Activated T-cell treated with anti-CD3 and anti-CD28 coated beads, Interleukin-2, amount 50 U/mL, for 48 hours (primary cell): ENCODE measurements around the gene G3BP2.
A peak's percentile ranks its signal among the peaks of the same experiment; 100 is the strongest.

ENCODE experiments used
- DNase-seq, 2 experiments: peaks; one replicate each; pipeline ENCODE4 v3.0.0-alpha.2; 2020

G3BP2 gene

GRCh38 chr4:75637176-75637575, 36.0 kb downstream of the G3BP2 start:
- no peak for DNase-seq

- DNase-seq, result no peak
These were observed 38.3 kb downstream of the G3BP2 start for GRCh38 chr4:75634951-75635350.

GRCh38 chr4:75634281-75634680, 38.9 kb downstream of the G3BP2 start:
- DNase-seq, result no peak

GRCh38 chr4:75633846-75634245, 39.4 kb downstream of the G3BP2 start:
- DNase-seq, result no peak

- DNase-seq, result no peak
These were observed 42.3 kb downstream of the G3BP2 start for GRCh38 chr4:75630937-75631329.

- peak; percentile 92 to 93 for DNase-seq
These were observed 42.9 kb downstream of the G3BP2 start, which contains the start of gene CDKL2 for GRCh38 chr4:75630174-75630936. CDKL2 (minus strand) TSS chr4:75630528; CDS start chr4:75625988, 4,540 bp downstream.

GRCh38 chr4:75629239-75629638, 44.0 kb downstream of the G3BP2 start:
- no peak for DNase-seq

- DNase-seq, result no peak
These were observed 50.2 kb downstream of the G3BP2 start for GRCh38 chr4:75623026-75623425.

- no peak for DNase-seq
These were observed 51.5 kb downstream of the G3BP2 start for GRCh38 chr4:75621715-75622114.

GRCh38 chr4:75612306-75612705, 60.9 kb downstream of the G3BP2 start:
- no peak for DNase-seq

- DNase-seq, result no peak
These were observed 67.3 kb downstream of the G3BP2 start for GRCh38 chr4:75605928-75606327.

- no peak for DNase-seq
These were observed 73.6 kb downstream of the G3BP2 start for GRCh38 chr4:75599647-75600046.

- DNase-seq, result no peak
These were observed 74.8 kb downstream of the G3BP2 start for GRCh38 chr4:75598390-75598789.

GRCh38 chr4:75596061-75596460, 77.2 kb downstream of the G3BP2 start:
- no peak for DNase-seq

- no peak for DNase-seq
These were observed 79.8 kb downstream of the G3BP2 start for GRCh38 chr4:75593393-75593792.
